NOMO-1 treated with DMSO at 0.1 percent for 48 hours (cell line): ENCODE data around the gene MT1B.

Experiments
- DNase-seq: peaks from one replicate; lab custom pipeline; 2025; ENCODE audit not compliant: unreplicated experiment; lab: John Stamatoyannopoulos, UW

MT1B gene

DNA sequence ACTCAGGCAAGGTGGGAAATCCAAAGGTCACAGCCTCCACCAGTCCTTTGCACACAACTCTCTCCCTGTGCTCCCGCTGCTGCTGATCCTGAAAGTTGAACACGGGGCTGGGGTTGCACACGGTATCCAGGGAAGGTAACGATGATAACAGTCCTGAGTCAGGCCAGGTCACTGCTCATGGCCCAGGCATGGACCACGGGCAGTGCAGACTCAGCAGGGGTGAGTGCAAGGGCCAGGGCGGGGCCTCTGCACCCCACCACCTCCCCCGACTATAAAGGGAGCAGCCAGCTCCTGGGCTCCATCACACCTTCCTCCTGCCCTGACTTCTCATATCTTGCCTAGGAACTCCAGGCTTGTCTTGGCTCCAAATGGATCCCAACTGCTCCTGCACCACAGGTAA, at the start of gene MT1B:
TSS of gene MT1B (plus strand) at position 301 of the 400 bp plus-strand sequence. CDS start at position 369, 68 bp downstream.
- no peak for DNase-seq

- peak; percentile 50 for DNase-seq
These were observed 48.1 kb upstream of the MT1B start for GRCh38 chr16:56603589-56603988.

DNA sequence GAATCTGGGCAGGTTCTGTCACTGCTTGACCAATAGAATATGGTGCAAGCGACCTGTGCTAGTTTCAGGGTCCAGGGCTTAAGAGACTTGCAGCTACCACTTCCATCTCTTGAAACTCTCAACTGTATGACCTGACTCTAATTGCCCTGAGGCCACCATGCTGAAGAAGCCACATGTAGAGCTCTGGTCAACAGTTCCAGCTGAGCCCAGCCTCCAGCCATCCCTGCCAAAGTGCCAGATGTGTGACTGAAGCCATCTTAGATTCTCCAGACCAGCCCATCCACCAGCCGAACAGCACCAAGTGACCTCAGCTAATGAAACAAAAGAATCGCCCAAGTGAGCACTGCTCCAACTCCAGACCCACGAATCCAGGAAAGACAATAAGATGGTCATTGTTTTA, 46.7 kb upstream of the MT1B start:
- DNase-seq, result no peak

DNA sequence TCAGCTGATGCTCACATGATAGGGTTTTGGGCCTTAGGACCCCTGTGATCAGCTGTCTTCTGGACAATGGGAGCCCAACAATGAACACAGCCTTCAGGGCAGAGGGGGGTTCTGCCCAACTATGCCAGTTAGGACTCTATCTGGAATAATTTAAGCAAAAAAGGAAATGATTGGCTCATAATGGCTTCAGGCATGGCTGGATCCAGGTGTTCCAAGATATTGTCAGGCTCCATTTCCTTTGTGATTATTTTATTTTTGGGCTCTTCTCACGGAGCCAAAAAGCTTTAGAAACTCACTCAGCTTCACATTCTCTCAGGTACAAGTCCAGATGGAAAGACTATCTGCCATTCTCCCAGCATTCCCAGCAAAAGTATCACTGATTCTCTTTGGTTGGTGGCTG, 46.2 kb upstream of the MT1B start:
- no peak for DNase-seq

GRCh38 chr16:56606071-56606475, 45.6 kb upstream of the MT1B start:
- no peak for DNase-seq

- DNase-seq, result no peak
These were observed 45.1 kb upstream of the MT1B start for GRCh38 chr16:56606476-56607108.

- no peak for DNase-seq
These were observed 44.5 kb upstream of the MT1B start for GRCh38 chr16:56607109-56607618.

DNA sequence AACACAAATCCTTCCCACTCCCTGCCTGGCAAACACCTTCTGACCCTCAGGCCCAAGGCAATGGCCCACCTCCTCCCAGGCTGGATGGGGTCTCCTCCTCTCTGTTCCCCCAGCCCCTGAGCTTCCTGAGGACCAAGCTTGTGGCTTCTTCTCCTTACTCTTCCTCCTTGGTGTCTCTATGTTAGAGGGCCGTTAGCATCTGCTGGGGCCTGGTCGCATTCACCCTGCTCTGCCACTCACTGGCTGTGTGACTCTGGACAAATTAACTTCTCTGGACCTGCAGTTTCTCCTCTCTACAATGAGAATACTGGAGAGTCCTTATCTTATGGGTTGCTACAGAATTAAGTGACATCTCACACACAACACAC, 44.0 kb upstream of the MT1B start:
- DNase-seq, result no peak

DNA sequence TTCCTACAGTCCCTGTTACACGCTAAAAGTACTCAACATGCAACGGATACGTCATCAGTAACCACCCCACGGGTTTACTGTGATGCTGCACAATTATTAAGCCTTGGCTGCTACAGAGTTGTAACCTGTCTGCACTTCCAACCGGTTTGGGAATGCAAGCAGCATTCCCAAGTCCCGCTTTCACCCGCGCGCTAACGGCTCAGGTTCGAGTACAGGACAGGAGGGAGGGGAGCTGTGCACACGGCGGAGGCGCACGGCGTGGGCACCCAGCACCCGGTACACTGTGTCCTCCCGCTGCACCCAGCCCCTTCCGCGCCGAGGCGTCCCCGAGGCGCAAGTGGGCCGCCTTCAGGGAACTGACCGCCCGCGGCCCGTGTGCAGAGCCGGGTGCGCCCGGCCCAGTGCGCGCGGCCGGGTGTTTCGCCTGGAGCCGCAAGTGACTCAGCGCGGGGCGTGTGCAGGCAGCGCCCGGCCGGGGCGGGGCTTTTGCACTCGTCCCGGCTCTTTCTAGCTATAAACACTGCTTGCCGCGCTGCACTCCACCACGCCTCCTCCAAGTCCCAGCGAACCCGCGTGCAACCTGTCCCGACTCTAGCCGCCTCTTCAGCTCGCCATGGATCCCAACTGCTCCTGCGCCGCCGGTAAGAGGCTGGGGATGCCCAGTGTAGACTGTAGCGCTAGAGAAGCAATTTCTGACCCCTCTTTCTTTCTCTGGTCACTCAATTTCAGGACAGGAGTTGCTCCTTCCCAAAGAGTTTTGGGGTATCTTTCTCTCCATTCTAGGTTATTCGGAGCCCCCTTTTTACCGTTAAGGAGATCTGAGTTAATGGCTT, 43.4 kb upstream of the MT1B start, which contains the start of gene MT2A:
TSS of gene MT2A (plus strand) at position 542 of the 833 bp plus-strand sequence. CDS start at position 614, 72 bp downstream.
- peak; percentile 98 for DNase-seq

DNA sequence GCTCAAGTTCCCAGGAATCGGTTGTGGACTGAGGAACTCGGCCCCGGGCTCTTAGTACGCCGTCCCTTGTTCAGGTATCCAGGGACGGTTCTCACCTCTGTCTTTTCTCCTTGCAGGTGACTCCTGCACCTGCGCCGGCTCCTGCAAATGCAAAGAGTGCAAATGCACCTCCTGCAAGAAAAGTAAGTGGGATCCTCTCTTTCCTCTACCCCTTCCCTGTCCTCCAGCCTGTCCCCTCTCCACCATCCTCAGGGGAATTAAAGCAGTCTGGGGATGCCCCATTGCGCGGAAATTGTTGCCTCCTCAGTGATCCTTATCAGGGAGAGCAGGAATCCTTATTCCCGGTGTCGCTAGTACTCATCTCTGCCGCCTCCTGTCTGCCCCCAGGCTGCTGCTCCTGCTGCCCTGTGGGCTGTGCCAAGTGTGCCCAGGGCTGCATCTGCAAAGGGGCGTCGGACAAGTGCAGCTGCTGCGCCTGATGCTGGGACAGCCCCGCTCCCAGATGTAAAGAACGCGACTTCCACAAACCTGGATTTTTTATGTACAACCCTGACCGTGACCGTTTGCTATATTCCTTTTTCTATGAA, 42.7 kb upstream of the MT1B start:
- DNase-seq, result no peak

DNA sequence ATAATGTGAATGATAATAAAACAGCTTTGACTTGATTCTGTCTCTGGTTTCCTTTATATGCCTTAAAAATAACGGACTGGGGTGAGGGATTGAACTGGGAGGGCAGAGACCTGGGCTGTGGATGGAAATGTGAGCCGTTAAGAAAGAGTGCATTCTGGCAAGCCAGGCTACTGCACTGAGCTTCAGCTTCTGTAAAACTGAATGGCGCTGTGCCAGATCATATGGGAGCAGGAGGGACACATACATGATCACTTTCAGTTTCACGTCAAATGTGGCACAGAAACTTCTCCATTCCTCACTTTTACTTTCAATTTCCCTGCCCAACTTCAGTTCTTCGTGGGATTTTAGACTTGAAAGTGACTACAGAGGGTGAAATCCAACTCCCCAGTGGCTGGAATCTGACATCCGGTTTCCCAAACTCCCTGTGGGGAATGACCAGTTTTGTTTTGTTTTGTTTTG, 42.2 kb upstream of the MT1B start:
- DNase-seq, result peak; percentile 96

- peak; percentile 51 for DNase-seq
These were observed 41.6 kb upstream of the MT1B start for GRCh38 chr16:56610017-56610608.

- no peak for DNase-seq
These were observed 41.0 kb upstream of the MT1B start for GRCh38 chr16:56610609-56611111.

DNA sequence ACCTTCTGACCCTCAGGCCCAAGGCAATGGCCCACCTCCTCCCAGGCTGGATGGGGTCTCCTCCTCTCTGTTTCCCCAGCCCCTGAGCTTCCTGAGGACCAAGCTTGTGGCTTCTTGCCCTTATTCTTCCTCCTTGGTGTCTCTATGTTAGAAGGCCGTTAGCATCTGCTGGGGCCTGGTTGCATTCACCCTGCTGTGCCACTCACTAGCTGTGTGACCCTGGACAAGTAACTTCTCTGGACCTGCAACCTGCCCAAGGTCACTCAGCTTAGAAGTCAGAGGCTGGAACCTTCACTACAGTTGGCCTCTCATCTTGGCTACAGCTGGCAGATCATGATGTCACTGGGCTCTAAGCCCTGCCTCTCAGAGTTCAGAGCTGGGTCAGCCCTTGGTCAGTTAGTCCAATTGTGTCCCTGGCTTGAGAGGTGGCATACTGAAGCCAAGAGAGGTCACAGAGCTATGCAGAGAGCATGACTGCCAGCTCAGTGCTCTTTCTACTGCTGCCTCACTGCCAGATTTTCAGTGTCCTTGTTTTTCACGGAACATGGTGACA, 40.3 kb upstream of the MT1B start:
- no peak for DNase-seq

DNA sequence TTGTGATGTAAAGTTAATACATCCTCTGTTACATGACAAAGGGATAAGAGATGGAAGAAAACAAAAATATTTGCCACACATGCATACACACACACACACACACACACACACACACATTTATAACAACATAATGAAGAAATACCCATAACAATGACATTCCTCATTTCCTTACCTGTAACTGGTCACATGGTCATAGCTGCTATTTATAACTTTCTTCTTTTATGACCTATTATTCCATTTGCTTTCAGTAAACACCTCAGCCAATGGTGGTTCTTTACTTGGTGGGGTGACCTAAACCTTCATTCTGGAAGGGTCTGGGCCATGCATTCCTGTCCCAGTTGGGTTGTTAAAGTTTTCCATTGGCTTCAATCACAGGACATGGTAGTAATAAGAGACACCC, 38.0 kb upstream of the MT1B start:
- no peak for DNase-seq

- DNase-seq, result no peak
These were observed 37.1 kb upstream of the MT1B start for GRCh38 chr16:56614549-56614991.

DNA sequence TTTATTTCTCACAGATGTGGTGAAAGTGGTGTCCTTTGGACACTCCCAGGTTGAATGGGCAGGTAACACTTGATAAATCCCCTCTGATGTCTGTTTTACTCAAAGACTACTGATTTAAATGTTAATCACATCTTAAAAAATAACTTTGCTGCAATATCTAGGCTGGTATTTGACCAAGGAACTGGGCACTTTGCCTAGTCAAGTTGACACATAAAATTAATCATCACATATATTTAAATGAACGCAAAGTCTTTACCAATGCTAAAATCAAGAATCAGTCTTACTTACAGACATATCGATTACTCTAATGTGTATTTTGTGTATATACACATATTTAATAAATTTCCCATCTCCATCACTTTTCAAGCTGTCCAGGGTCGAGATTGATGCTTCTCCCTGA, 36.3 kb upstream of the MT1B start:
- DNase-seq, result no peak

- DNase-seq, result no peak
These were observed 35.0 kb upstream of the MT1B start for GRCh38 chr16:56616608-56617211.

DNA sequence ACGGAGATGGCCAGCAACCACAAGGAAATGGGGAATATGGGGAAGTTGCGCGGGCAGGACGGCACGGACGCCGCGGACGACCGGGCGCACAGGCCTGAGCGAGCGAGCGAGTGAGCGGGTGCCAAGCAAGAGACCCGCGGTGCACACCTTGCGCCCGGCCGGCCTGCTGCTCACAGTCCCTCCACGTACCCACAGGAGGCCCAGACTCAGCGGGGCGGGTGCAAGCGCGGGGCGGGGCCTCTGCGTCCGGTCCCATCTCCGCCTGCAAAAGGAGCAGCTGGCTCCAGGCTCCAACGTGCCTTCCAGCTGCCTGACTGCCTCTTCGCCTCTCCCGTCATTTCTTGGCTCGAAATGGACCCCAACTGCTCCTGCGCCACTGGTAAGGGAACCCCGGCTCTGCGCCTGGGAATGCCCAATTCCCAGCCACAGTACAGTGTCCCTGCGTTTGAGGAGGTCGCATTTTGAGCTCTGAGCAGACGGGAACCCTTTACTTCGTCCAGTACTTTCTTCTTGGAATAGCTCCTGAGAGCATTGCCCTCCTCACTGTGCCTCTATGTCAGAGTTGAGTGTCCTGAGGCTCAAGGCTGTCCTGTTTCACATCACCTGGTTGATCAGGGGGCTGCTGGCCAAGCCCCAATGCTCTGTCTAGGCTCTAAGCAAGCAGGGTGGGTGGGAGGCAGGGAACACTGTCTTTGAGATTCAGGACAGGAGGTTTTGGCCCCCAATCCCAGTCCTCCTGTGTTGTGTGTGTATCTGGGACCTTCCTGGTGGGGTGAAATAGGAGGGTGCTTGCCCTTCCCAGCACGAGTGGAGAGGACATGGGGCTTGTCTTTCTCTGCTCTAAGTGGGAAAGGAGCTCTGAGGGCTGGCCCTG, 34.2 kb upstream of the MT1B start:
- DNase-seq, result peak; percentile 26
